Activated naive CD4-positive, alpha-beta T cell treated with anti-CD3 and anti-CD28 coated beads, Interleukin-2, amount 50 U/mL, for 72 hours (primary cell): ENCODE data around the gene CHST11. TPM values are rescaled to one million over a fixed set of nuclear protein-coding genes. Genes with fewer than 3 reads are reported as not detected.

ENCODE experiments used
- ATAC-seq, 2 donors: fragments of 150-1000 bp; cut with Tn5 transposase; 2 replicates each; pipeline ENCODE4 v1.10.0; 2021; ENCODE audit warnings: mild to moderate bottlenecking in 2 of 2, moderate library complexity in 2 of 2
- DNase-seq, 2 donors: peaks; one replicate each; pipeline ENCODE4 v3.0.0; 2021 to 2022; ENCODE audit warnings: low spot score in 2 of 2
- H3K27ac Mint-ChIP-seq, 2 donors: one replicate each; pipeline ENCODE4 v1.8.0; 2022; ENCODE audit warnings: mild to moderate bottlenecking in 2 of 2, mixed read lengths in 2 of 2
- H3K36me3 Mint-ChIP-seq, 2 donors: one replicate each; pipeline ENCODE4 v1.8.0; 2022; ENCODE audit warnings: mixed read lengths in 2 of 2
- H3K9me3 Mint-ChIP-seq, 2 donors: one replicate each; pipeline ENCODE4 v1.8.0; 2022; ENCODE audit warnings: mixed read lengths in 2 of 2
- total RNA-seq, 2 donors: library from RNA; stranded (reverse); gene quantifications; one replicate each; pipeline ENCODE4 v1.2.3, GENCODE V29; 2022

The CHST11 gene
- total RNA-seq, 2 donors from 2014 or later: 20.0 to 40.0 TPM

- Mint-ChIP-seq H3K36me3 (no peaks in the 10 kb centered on the region), H3K27ac (no peak overlapping the region), H3K9me3 (no peaks in the 10 kb centered on the region)
- no peak for ATAC-seq
- DNase-seq: no peak
Measured at GRCh38 chr12:104748790-104749189, 292.0 kb downstream of the CHST11 start.

GRCh38 chr12:104749545-104749944, 292.8 kb downstream of the CHST11 start:
- Mint-ChIP-seq H3K36me3 (no peaks in the 10 kb centered on the region), H3K9me3 (no peaks in the 10 kb centered on the region), H3K27ac (no peak overlapping the region)
- ATAC-seq (no peak), DNase-seq (no peak)

GRCh38 chr12:104750061-104750460, 293.3 kb downstream of the CHST11 start:
- Mint-ChIP-seq H3K27ac (no peak overlapping the region), H3K36me3 (no peaks in the 10 kb centered on the region), H3K9me3 (no peaks in the 10 kb centered on the region)
- DNase-seq (no peak), ATAC-seq (no peak)

- no peaks in the 10 kb centered on the region for H3K9me3 Mint-ChIP-seq
- peak overlapping the region in 1 of 2 donors; percentile 58 for H3K27ac Mint-ChIP-seq
- H3K36me3 Mint-ChIP-seq: no peaks in the 10 kb centered on the region
- DNase-seq (no peak), ATAC-seq (no peak)
Measured at GRCh38 chr12:104751120-104751519, 294.4 kb downstream of the CHST11 start.

- DNase-seq (no peak), ATAC-seq (no peak)
- no peaks in the 10 kb centered on the region for H3K9me3 Mint-ChIP-seq
- peaks cover 0 to 2% of the 10 kb centered on the region in 2 donors for H3K36me3 Mint-ChIP-seq
- H3K27ac Mint-ChIP-seq: no peak overlapping the region
Measured at GRCh38 chr12:104751594-104751993, 294.8 kb downstream of the CHST11 start.

- Mint-ChIP-seq H3K9me3 (no peaks in the 10 kb centered on the region), H3K36me3 (peaks cover 4 to 6% of the 10 kb centered on the region in 2 donors), H3K27ac (peak overlapping the region in 1 of 2 donors; percentile 72)
- DNase-seq (no peak), ATAC-seq (no peak)
Measured at GRCh38 chr12:104752016-104752415, 295.3 kb downstream of the CHST11 start.

- ATAC-seq (no peak), DNase-seq (no peak)
- Mint-ChIP-seq H3K27ac (no peak overlapping the region), H3K9me3 (peaks cover 0 to 3% of the 10 kb centered on the region in 2 donors), H3K36me3 (peaks cover 9 to 14% of the 10 kb centered on the region in 2 donors)
Measured at GRCh38 chr12:104752881-104753280, 296.1 kb downstream of the CHST11 start.

GRCh38 chr12:104756901-104757300, 300.2 kb downstream of the CHST11 start:
- Mint-ChIP-seq H3K27ac (peak overlapping the region in 1 of 2 donors; percentile 29), H3K9me3 (peaks cover 0 to 3% of the 10 kb centered on the region in 2 donors), H3K36me3 (peaks cover 9 to 22% of the 10 kb centered on the region in 2 donors)
- ATAC-seq (no peak), DNase-seq (no peak)

GRCh38 chr12:104758771-104759170, 302.0 kb downstream of the CHST11 start:
- no peak overlapping the region for H3K27ac Mint-ChIP-seq
- DNase-seq (no peak), ATAC-seq (no peak)
- peaks cover 0 to 3% of the 10 kb centered on the region in 2 donors for H3K9me3 Mint-ChIP-seq
- peaks cover 9 to 29% of the 10 kb centered on the region in 2 donors for H3K36me3 Mint-ChIP-seq

GRCh38 chr12:104761091-104761490, 304.3 kb downstream of the CHST11 start:
- H3K27ac Mint-ChIP-seq: no peak overlapping the region
- H3K36me3 Mint-ChIP-seq: peaks cover 9 to 35% of the 10 kb centered on the region in 2 donors
- DNase-seq (no peak), ATAC-seq (no peak)
- peaks cover 0 to 3% of the 10 kb centered on the region in 2 donors for H3K9me3 Mint-ChIP-seq

- H3K36me3 Mint-ChIP-seq: peaks cover 9 to 33% of the 10 kb centered on the region in 2 donors
- H3K9me3 Mint-ChIP-seq: peaks cover 0 to 3% of the 10 kb centered on the region in 2 donors
- ATAC-seq: no peak
- DNase-seq: no peak
- H3K27ac Mint-ChIP-seq: no peak overlapping the region
Measured at GRCh38 chr12:104761611-104762010, 304.9 kb downstream of the CHST11 start.

GRCh38 chr12:104763168-104763805, 306.5 kb downstream of the CHST11 start:
- DNase-seq (no peak), ATAC-seq (peak; percentile 84 to 90)
- peak overlapping the region in 1 of 2 donors; percentile 87 for H3K27ac Mint-ChIP-seq
- no peaks in the 10 kb centered on the region for H3K9me3 Mint-ChIP-seq
- H3K36me3 Mint-ChIP-seq: peaks cover 0 to 19% of the 10 kb centered on the region in 2 donors

- Mint-ChIP-seq H3K9me3 (no peaks in the 10 kb centered on the region), H3K36me3 (peaks cover 0 to 12% of the 10 kb centered on the region in 2 donors), H3K27ac (peak overlapping the region in 1 of 2 donors; percentile 32)
- ATAC-seq: peak; percentile 55 to 63
- no peak for DNase-seq
Measured at GRCh38 chr12:104764225-104765091, 307.7 kb downstream of the CHST11 start.

GRCh38 chr12:104767261-104767660, 310.5 kb downstream of the CHST11 start:
- Mint-ChIP-seq H3K27ac (no peak overlapping the region), H3K9me3 (no peaks in the 10 kb centered on the region), H3K36me3 (peaks cover 0 to 12% of the 10 kb centered on the region in 2 donors)
- no peak for ATAC-seq
- DNase-seq: no peak

GRCh38 chr12:104768033-104768432, 311.3 kb downstream of the CHST11 start:
- DNase-seq: no peak

GRCh38 chr12:104769144-104769561, 312.4 kb downstream of the CHST11 start:
- ATAC-seq (no peak), DNase-seq (no peak)
- Mint-ChIP-seq H3K27ac (no peak overlapping the region), H3K9me3 (peaks cover 12 to 13% of the 10 kb centered on the region in 2 donors), H3K36me3 (peaks cover 14 to 22% of the 10 kb centered on the region in 2 donors)

More at GRCh38 chr12:104768033-104768432, 311.3 kb downstream of the CHST11 start:
- no peak for ATAC-seq
- Mint-ChIP-seq H3K9me3 (peaks cover 5 to 6% of the 10 kb centered on the region in 2 donors), H3K27ac (no peak overlapping the region), H3K36me3 (peaks cover 6 to 16% of the 10 kb centered on the region in 2 donors)

- no peak overlapping the region for H3K27ac Mint-ChIP-seq
Measured at GRCh38 chr12:104772336-104772735, 315.6 kb downstream of the CHST11 start.

More at GRCh38 chr12:104772336-104772735, 315.6 kb downstream of the CHST11 start:
- ATAC-seq (no peak), DNase-seq (no peak)
- peaks cover 15 to 17% of the 10 kb centered on the region in 2 donors for H3K36me3 Mint-ChIP-seq
- peaks cover 14 to 15% of the 10 kb centered on the region in 2 donors for H3K9me3 Mint-ChIP-seq
